IPS-20b (cell line): ENCODE results near the gene DNAL4.

Experiments
- H3K27ac ChIP-seq: one replicate; pipeline ENCODE4 v1.5.1; 2013; ENCODE audit warnings: low read length
- H3K27me3 ChIP-seq: 2 replicates; pipeline ENCODE4 v1.6.1; 2013; ENCODE audit warnings: mild to moderate bottlenecking, low read length, inconsistent platforms; ENCODE audit not compliant: insufficient read depth
- H3K36me3 ChIP-seq: 2 replicates; pipeline ENCODE4 v1.6.1; 2013; ENCODE audit warnings: low read depth, mild to moderate bottlenecking, inconsistent platforms, low read length, moderate library complexity; ENCODE audit not compliant: insufficient read depth
- H3K4me1 ChIP-seq: 2 replicates; pipeline ENCODE4 v1.6.1; 2013; ENCODE audit warnings: mild to moderate bottlenecking, control low read depth, inconsistent platforms, low read length, moderate library complexity; ENCODE audit not compliant: insufficient read depth
- H3K4me3 ChIP-seq: 2 replicates; pipeline ENCODE4 v1.5.1; 2013; ENCODE audit warnings: mild to moderate bottlenecking, low read length, inconsistent platforms
- H3K9ac ChIP-seq: 2 replicates; pipeline ENCODE4 v1.6.1; 2013; ENCODE audit warnings: low read depth, mild to moderate bottlenecking, inconsistent platforms, low read length, moderate library complexity
- H3K9me3 ChIP-seq: 2 replicates; pipeline ENCODE4 v1.6.1; 2013; ENCODE audit warnings: mild to moderate bottlenecking, low read depth, low read length, inconsistent platforms; ENCODE audit not compliant: insufficient read depth

The DNAL4 gene

DNA sequence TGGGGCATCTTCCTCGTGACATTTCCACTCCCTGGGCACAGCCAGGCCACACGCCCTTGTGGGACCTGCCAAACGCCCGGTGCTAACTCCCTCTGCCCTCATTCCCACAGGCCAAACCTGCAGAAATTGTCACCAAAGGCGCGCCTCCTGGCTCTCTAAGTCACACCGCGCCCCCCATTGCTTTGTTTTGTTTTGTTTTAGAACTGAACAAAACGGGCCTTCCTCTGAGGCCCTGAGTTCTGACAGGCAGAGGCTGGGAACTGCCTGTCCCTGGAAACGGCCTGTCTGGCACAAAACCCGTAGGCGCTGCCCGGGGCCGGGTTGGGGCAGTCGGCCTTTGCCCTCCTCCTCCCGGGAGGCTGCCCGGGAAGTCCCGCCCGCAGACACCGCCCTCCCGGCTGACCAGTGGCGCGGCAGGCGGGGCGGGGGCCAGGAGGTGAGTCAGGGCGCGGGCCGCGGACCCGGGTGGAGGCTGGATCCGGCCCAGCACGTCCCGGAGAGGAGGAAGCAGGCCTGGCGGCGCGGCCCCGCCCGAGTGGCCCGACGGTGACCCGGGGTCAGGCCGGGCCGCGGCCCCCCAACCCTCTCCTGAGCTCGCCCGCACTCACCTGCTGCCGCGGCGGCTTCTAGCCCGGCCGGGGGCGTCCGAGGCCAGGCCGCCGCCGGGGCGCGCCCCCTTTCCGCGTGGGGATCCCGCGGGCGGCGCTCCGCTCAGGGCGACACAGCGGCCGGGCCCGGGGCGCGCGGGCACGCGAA is 38.6 kb downstream of the DNAL4 start:
- Histone ChIP-seq H3K9me3 (no peaks in the 10 kb centered on the region), H3K36me3 (no peaks in the 10 kb centered on the region), H3K27ac (no peak overlapping the region), H3K27me3 (peaks cover 20% of the 10 kb centered on the region; the same call in 1 of the 2 replicates), H3K9ac (peak overlapping the region; percentile 47; the same call in 1 of the 2 replicates), H3K4me3 (peak overlapping the region; percentile 81), H3K4me1 (peaks cover 7% of the 10 kb centered on the region; the same call in 1 of the 2 replicates)

DNA sequence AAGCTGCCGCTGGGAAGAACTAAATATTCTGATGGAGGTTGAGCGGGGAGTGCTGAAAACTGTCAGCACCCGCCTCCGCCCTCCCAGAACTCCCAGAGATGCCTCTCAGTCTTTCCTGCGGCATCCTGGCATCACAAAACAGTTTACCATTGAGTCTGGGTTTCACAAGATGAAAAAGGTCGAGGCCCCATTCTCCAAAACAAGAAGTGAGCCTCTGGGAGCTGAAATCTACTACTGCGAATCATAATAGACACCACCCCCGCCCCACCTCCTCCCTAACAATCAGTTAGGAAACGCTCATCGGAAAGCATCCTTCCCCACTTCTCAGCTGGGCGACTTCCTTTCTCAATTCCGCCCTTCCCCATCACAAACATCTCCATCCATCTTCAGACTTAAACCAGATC is 39.2 kb downstream of the DNAL4 start:
- H3K27ac ChIP-seq: no peak overlapping the region
- H3K9ac ChIP-seq: peak overlapping the region; percentile 47; the same call in 1 of the 2 replicates
- H3K36me3 ChIP-seq: no peaks in the 10 kb centered on the region
- peaks cover 7% of the 10 kb centered on the region; the same call in 1 of the 2 replicates for H3K4me1 ChIP-seq
- peaks cover 20% of the 10 kb centered on the region; the same call in 1 of the 2 replicates for H3K27me3 ChIP-seq
- H3K9me3 ChIP-seq: no peaks in the 10 kb centered on the region
- peak overlapping the region; percentile 81 for H3K4me3 ChIP-seq

DNA sequence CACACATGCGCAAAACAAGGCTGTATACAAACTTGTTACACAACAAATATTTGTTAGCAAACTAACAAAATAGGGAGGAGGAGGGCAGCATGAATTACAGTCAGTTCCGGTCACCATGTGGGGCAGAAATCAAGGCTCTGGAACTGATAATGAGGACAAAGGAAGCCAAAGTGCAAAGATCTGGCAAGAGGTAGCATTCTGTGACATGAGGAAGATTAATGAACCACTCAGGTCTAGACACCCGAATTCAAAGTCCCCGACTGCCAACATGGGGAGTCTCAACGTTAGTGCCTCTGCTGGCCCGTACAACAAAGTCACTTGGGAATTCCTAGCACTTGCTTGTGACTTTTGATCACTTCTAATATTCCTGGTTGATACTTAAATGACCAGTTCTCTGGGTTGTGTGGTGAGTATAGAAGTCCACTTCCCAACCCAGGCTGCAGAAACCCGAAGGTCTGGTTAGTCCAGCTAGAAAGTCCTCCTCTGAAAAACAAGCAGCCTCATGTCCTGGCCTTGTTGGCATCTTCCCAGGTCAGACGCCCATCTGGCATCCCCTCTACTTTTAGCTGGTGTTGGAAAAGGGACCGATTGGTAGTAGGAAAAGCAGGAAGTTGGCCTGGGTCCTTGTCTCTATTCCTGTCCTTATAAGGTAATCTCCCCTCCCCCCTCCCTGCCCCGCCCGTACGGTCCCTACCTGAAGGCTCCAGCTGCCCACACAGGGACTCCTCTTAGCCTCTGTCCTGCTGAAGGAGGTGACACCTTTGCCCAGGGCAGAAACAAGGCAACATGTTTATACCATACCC is 39.8 kb downstream of the DNAL4 start:
- H3K4me3 ChIP-seq: peak overlapping the region; percentile 81
- peak overlapping the region; percentile 47; the same call in 1 of the 2 replicates for H3K9ac ChIP-seq
- H3K9me3 ChIP-seq: no peaks in the 10 kb centered on the region
- H3K4me1 ChIP-seq: peaks cover 7% of the 10 kb centered on the region; the same call in 1 of the 2 replicates
- peaks cover 20% of the 10 kb centered on the region; the same call in 1 of the 2 replicates for H3K27me3 ChIP-seq
- no peak overlapping the region for H3K27ac ChIP-seq
- H3K36me3 ChIP-seq: no peaks in the 10 kb centered on the region

DNA sequence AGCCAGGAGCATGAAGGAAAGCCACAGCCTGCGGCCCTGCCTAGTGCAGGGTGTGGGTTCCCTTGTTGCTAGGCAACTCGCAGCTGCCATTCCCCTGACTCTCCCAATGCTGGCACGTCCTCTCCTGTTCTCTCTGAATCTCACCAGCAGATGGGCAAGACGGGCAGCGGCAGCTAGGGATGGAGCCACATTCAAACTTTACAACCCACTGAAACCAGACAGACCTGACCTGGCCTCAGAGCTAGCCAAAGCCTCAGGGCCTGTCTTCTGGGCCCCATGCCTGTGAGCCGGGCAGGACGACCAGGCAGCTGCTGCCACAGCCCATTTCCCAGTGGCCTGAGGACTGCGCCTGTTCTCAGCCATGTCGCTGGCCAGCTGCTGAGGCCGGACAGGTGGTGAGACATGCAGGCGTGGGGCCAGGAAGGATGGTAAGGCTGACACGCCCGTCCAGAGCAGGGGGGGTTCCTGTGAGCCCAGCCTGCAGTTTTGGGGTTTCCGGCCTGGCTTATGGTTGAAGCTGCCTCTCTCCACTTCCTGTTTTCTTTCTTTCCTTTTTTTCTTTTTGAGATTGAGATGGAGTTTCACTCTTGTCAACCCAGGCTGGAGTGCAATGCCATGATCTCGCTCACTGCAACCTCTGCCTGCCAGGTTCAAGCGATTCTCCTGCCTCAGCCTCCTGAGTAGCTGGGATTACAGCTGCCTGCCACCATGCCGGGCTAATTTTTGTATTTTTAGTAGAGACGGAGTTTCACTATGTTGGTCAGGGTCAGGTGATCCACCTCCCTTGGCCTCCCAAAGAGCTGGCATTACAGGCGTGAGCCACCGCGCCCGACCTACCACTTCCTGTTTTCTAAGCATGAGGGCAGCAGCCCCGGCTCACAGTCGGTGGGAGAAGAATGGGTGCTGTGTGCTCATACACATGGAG is 42.3 kb downstream of the DNAL4 start:
- Histone ChIP-seq H3K4me1 (peaks cover 7% of the 10 kb centered on the region; the same call in 1 of the 2 replicates), H3K36me3 (no peaks in the 10 kb centered on the region), H3K9ac (no peak overlapping the region), H3K9me3 (no peaks in the 10 kb centered on the region), H3K27ac (no peak overlapping the region), H3K4me3 (no peak overlapping the region), H3K27me3 (peaks cover 15% of the 10 kb centered on the region; the same call in 1 of the 2 replicates)

DNA sequence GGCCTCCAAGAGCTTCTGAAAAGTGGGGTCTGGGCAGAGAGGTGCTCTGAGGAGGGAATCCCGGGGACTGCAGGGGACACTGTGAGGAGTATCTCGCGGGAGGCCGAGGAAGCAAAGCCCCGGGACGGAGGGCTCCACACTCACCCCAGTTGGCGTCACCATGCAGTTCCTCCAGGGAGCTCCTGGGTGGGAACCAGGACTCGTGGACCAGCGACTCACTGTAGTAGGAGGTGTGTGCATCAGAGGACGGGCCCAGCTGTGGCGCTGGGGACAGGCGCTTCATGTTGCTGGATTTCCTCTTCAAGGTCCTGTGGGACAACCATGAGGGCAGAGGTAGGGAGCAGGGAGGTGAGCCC is 42.9 kb downstream of the DNAL4 start:
- Histone ChIP-seq H3K27ac (no peak overlapping the region), H3K4me3 (no peak overlapping the region), H3K9me3 (no peaks in the 10 kb centered on the region), H3K9ac (no peak overlapping the region), H3K36me3 (no peaks in the 10 kb centered on the region), H3K27me3 (peaks cover 11% of the 10 kb centered on the region; the same call in 1 of the 2 replicates), H3K4me1 (peaks cover 7% of the 10 kb centered on the region; the same call in 1 of the 2 replicates)

DNA sequence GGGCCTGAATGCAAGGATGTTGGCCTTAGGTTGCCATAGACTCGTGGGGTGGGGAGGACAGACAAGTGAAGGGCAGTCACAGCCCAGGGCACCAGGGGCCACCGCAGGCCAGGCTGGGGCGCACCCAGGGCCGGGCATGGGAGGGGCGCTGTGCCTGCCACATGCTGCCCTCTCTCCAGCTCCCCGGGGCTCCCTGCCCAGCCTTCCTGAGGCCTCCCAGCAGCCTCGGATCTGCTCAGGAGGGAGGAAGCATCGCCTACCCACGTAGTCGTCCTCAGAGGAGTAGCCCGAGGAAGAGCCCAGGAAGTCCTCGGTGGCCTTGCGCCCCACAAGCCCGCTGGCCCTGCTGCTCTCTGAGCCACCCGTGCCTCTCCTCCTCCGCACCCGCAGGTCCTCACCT is 43.3 kb downstream of the DNAL4 start:
- Histone ChIP-seq H3K4me1 (peaks cover 7% of the 10 kb centered on the region; the same call in 1 of the 2 replicates), H3K9me3 (no peaks in the 10 kb centered on the region), H3K27me3 (peaks cover 11% of the 10 kb centered on the region; the same call in 1 of the 2 replicates), H3K9ac (no peak overlapping the region), H3K27ac (no peak overlapping the region), H3K36me3 (no peaks in the 10 kb centered on the region), H3K4me3 (no peak overlapping the region)

DNA sequence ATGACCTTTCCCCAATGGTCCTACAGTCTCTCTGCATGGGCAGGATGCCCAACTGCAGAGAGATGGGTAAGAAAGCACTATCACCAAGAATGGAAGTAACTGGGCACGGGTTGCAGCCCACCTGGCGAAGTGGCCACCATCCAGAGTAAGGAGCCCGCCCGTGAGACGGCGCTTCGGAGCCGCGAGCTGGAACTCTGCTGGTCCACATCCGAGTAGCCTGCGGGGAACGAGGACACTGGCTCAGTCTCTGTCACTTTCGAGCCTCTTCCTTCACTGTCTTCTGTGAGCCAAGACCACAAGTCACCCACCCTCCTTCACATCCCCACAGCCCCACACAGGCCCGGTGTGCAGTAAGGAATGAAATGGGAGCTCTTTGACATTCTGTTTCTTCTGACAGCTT is 43.8 kb downstream of the DNAL4 start:
- Histone ChIP-seq H3K27ac (no peak overlapping the region), H3K4me1 (peaks cover 7% of the 10 kb centered on the region; the same call in 1 of the 2 replicates), H3K9ac (no peak overlapping the region), H3K9me3 (no peaks in the 10 kb centered on the region), H3K36me3 (peaks cover 3% of the 10 kb centered on the region; the same call in 1 of the 2 replicates), H3K27me3 (peaks cover 10% of the 10 kb centered on the region; the same call in 1 of the 2 replicates), H3K4me3 (no peak overlapping the region)

DNA sequence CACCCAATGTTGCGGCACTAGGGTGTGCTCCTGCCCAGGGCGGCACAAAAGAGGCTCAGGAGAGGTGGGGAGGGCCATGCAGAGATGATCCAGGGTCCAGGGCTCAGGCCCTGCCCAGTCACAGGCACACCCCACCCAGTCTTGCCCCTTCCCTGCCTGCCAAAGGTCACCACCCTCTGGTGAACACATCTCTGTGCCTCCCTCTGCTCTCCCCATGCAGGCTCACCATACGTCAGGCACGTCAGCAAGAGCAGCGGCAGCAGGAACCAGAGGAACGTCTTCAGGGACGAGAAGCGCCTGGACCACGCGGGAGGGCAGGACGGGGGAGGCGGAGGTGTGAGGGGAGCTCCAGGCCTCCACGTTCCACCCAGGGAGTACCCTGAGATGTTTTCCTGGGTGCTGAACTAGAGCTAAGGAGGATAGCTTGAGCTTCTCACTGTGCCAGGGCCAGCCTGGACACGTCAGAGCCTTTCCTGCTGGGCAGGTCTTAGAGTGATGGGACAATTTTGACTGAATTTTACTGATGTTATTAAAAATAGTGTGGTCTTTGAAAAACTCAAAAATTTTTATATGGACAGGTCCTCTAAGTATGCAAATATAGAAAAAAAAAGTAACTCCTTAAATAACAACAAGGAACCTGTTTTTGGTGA is 45.3 kb downstream of the DNAL4 start:
- H3K4me3 ChIP-seq: no peak overlapping the region
- H3K4me1 ChIP-seq: no peaks in the 10 kb centered on the region
- no peak overlapping the region for H3K9ac ChIP-seq
- H3K9me3 ChIP-seq: no peaks in the 10 kb centered on the region
- peaks cover 9% of the 10 kb centered on the region; the same call in 1 of the 2 replicates for H3K36me3 ChIP-seq
- no peak overlapping the region for H3K27ac ChIP-seq
- H3K27me3 ChIP-seq: peaks cover 2% of the 10 kb centered on the region; the same call in 1 of the 2 replicates

DNA sequence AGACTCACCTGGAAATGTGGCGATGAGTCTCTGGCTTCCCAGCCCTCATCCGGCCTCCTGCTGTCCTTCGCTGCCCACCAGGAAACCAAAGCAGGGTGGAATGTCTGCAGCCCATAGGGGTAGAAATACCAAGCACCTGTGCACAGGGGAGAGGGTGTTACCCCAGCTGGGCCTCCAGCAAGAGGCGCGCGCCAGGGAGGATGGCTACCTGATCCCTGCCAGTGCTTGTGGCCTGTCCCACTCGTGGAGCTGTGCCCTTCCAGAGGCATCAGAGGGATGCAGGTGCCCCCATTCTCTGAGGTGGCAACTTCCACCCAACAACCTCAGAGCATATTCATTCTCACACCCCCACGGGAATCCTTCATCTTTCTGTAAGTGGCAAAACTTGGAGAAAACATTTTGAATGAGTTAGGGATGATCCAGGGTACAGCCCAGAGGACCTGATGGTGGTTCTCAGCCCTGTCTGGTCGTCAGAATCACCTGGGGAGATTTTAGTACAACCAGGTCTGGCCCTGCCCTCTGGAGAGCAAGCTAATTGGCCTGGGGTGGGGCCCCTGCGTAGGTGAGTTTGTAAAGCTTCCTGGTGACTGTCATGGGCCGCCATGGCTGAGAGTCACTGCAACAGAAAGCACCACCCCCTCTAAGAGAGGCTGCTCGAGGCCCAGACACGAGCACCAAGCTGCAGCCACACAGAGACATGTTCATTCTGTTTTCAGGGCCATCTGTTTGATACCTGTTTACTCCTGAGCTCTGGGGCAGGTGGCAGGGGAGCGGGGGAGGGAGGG is 48.1 kb downstream of the DNAL4 start:
- H3K4me1 ChIP-seq: no peaks in the 10 kb centered on the region
- H3K9me3 ChIP-seq: no peaks in the 10 kb centered on the region
- no peak overlapping the region for H3K27ac ChIP-seq
- H3K27me3 ChIP-seq: no peaks in the 10 kb centered on the region
- H3K9ac ChIP-seq: no peak overlapping the region
- peaks cover 19% of the 10 kb centered on the region for H3K36me3 ChIP-seq
- H3K4me3 ChIP-seq: no peak overlapping the region

DNA sequence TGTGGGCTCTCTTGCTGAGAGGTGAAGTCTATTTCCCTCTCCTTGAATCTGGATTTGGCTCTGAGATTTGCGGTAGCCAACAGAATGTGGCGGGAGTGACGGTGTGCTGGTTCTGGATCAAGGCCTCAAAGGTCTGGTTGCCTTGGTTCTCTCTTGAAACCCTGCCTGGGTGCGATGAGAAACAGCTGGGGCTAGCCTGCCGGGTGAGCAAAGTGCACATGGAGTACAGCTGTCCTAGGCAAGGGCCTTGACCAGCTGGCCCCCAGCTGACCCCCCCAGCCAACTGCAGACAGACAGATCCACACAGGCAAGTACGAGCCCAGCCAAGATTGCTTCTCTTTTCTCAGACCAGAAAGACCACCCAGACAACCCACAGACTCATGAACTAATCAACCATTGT is 49.0 kb downstream of the DNAL4 start:
- no peaks in the 10 kb centered on the region for H3K27me3 ChIP-seq
- H3K27ac ChIP-seq: no peak overlapping the region
- H3K9ac ChIP-seq: no peak overlapping the region
- H3K36me3 ChIP-seq: peaks cover 23% of the 10 kb centered on the region
- H3K9me3 ChIP-seq: no peaks in the 10 kb centered on the region
- H3K4me1 ChIP-seq: no peaks in the 10 kb centered on the region
- H3K4me3 ChIP-seq: no peak overlapping the region
